Hepatocyte (in vitro differentiated cells): ENCODE measurements around the gene FANCM.
A peak's percentile ranks its signal among the peaks of the same experiment; 100 is the strongest.

Experiments used
- CTCF ChIP-seq: fragments of 200-600 bp; sonication (generic); IDR thresholded peaks from 2 replicates; pipeline ENCODE4 v1.5.1; 2016; ENCODE audit warnings: antibody characterized with exemption, mild to moderate bottlenecking; ENCODE audit not compliant: poor library complexity
- EZH2 ChIP-seq: fragments of 200-600 bp; sonication (generic); IDR thresholded peaks from 2 replicates; pipeline ENCODE4 v1.6.1; 2016; ENCODE audit warnings: antibody characterized with exemption, mild to moderate bottlenecking, borderline replicate concordance
- EZH2phosphoT487 ChIP-seq: fragments of 200-600 bp; sonication (generic); IDR thresholded peaks from one replicate; pipeline ENCODE4 v1.6.1; 2018; ENCODE audit warnings: antibody characterized with exemption, mild to moderate bottlenecking, low read depth, moderate library complexity; ENCODE audit not compliant: unreplicated experiment, severe bottlenecking

GRCh38 chr14:45134051-45134958, 1.4 kb upstream of the FANCM start, which contains the start of gene FKBP3:
- TF ChIP-seq CTCF (peak; percentile 33), EZH2phosphoT487 (no peak), EZH2 (no peak)
